ENCODE measurements around the gene CAB39L.

DNA sequence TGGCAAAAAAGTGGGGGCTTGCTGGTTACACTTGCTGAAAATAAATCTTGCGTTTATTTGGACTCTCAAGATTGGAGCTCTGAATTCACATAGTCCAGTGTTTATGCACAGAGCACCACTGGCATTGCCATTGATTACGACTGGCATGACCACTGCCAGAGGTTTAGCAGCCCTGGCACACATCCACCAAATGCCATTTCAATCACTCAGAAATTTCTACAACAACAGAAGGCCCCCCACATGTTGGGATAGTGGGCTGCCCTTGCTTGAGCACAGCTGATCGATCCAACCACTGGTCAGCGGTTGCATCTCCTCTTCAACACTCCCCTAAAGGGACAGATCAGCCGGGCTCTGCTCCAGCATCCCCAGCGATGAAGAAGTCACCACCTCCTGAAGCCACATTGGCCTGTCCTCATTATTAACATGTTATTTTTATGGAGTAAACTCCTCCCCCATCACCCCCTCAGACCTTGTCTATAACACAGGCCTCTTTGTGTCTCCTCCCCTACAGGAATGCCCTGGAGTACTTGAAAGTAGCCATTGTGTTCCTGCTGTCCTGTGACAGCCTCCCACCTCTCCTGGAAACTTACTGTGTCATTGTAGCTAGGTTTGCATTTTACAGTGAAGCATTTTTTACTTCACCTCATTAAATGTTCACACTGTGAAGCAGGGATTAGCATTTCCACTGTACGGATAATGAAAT is 144.8 kb downstream of the CAB39L start:
- no peak for TF ChIP-seq MAF1 (CRISPR knock-in tag; IDR thresholded peaks at IDR 0.05; ENCODE audit: borderline replicate concordance)
- no peak for TF ChIP-seq MEIS2 (CRISPR knock-in tag; IDR thresholded peaks at IDR 0.05)
- TF ChIP-seq, protein P1, sequence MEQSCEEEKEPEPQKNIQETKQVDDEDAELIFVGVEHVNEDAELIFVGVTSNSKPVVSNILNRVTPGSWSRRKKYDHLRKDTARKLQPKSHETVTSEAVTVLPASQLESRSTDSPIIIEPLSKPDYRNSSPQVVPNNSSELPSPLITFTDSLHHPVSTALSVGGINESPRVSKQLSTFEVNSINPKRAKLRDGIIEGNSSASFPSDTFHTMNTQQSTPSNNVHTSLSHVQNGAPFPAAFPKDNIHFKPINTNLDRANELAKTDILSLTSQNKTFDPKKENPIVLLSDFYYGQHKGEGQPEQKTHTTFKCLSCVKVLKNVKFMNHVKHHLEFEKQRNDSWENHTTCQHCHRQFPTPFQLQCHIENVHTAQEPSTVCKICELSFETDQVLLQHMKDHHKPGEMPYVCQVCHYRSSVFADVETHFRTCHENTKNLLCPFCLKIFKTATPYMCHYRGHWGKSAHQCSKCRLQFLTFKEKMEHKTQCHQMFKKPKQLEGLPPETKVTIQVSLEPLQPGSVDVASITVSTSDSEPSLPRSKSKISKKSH (CRISPR knock-in tag; IDR thresholded peaks at IDR 0.05; ENCODE audit: borderline replicate concordance): no peak
- TF ChIP-seq, protein P2, sequence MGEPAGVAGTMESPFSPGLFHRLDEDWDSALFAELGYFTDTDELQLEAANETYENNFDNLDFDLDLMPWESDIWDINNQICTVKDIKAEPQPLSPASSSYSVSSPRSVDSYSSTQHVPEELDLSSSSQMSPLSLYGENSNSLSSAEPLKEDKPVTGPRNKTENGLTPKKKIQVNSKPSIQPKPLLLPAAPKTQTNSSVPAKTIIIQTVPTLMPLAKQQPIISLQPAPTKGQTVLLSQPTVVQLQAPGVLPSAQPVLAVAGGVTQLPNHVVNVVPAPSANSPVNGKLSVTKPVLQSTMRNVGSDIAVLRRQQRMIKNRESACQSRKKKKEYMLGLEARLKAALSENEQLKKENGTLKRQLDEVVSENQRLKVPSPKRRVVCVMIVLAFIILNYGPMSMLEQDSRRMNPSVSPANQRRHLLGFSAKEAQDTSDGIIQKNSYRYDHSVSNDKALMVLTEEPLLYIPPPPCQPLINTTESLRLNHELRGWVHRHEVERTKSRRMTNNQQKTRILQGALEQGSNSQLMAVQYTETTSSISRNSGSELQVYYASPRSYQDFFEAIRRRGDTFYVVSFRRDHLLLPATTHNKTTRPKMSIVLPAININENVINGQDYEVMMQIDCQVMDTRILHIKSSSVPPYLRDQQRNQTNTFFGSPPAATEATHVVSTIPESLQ (CRISPR knock-in tag; conservative IDR thresholded peaks at IDR 0.05): no peak
- no peak for TF ChIP-seq HNRNPLL (IDR thresholded peaks at IDR 0.05; ENCODE audit: low read depth, low read length, poor library complexity, severe bottlenecking)
- TF ChIP-seq ZKSCAN1 (IDR thresholded peaks at IDR 0.05; ENCODE audit: low read length): no peak
- no peak for TF ChIP-seq POLR2AphosphoS5 (IDR thresholded peaks at IDR 0.05; ENCODE audit: low read depth, low read length)

All from HepG2 (cell line).